Lung microvascular endothelial cell (primary cell): Measurements from ENCODE around the gene AP2A1. TPM values are rescaled to one million over a fixed set of nuclear protein-coding genes. Genes with fewer than 3 reads are reported as not detected.
A peak's percentile ranks its signal among the peaks of the same experiment; 100 is the strongest.
"Not testable (repeated sequence)": the region's sequence is repeated elsewhere in the genome, so short reads cannot be mapped to it uniquely, and the experiment has no call there.

ENCODE experiments used
- DNase-seq, 2 donors: peaks; one replicate each; pipeline versions ENCODE4 v3.0.0 to v3.0.0-alpha.2; 2010; ENCODE audit warnings: low read depth in 2 of 2
- total RNA-seq: library from RNA; depleted of rRNA; stranded (reverse); fragments of >200 nt; gene quantifications from 2 replicates; pipeline ENCODE4 v1.2.1, GENCODE V29; 2014

Gene AP2A1
- 37.1 and 41.6 TPM in 2 replicates for total RNA-seq

GRCh38 chr19:49766930-49767299 lies at the start of gene AP2A1:
Gene AP2A1, plus strand, starts transcription at chr19:49767001. Its CDS starts 133 bp downstream, at chr19:49767134.
- no peak for DNase-seq

- peak; percentile 10 to 28 for DNase-seq
Measured at GRCh38 chr19:49718511-49718910, 48.3 kb upstream of the AP2A1 start.

GRCh38 chr19:49718991-49719390 lies 47.8 kb upstream of the AP2A1 start:
- DNase-seq = no peak

- DNase-seq = not testable (repeated sequence)
Measured at GRCh38 chr19:49719420-49719819, 47.4 kb upstream of the AP2A1 start.

DNA sequence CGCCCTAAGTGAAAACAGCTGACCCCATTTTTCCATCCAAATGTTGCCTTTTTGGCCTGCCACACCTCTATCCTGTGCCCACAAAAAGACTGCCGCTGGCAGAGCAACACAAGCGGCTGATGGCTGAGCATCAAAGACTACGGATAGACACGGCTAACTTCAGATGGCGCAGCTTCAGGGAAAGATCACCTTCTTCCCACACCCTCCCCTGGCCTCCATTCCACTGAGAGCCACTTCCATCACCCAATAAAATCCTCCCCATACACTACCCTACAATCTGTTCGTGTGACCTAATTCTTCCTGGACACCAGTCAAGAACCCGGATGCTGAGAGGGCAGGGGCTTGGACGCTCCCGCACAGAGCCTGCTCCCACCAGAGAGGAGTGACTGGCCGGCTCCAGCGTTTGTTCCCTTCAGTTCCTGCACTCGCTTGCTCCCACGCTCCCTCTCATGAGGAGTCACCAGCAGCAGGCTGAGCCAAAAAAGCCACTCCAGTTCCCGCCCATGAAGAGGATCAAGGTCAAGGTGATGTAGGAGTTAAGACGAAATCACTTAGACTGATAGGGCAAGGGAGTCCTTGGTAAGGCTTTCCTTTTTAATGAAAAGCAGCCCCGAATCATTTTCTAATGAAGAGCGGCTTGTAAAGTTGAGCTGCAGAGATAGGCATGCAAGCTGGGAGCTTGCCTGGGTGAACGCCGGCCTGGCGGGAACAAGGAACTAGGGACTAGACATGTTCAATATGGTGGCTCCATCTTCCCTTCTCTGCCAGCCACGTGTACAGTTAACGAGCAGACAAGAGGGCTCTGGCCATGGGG lies 39.4 kb upstream of the AP2A1 start:
- DNase-seq = no peak

DNA sequence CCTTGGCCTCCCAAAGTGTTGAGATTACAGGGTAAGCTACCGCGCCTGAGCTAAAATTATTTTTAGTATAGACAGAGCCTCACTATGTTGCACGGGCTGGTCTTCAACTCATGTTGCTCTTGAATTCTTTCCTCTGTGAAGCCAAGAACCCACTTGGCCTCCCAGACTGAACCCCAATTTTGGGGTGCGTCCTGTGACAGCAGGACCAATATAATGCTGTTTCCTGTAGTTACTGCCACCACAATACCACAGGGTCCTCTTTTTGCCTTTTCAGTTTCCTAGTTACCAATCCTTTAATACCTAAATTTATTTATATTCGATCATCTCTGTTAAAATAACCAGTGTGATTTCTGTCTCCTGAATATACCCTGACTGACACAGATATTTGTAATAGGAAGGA lies 36.6 kb upstream of the AP2A1 start:
- DNase-seq = no peak

DNA sequence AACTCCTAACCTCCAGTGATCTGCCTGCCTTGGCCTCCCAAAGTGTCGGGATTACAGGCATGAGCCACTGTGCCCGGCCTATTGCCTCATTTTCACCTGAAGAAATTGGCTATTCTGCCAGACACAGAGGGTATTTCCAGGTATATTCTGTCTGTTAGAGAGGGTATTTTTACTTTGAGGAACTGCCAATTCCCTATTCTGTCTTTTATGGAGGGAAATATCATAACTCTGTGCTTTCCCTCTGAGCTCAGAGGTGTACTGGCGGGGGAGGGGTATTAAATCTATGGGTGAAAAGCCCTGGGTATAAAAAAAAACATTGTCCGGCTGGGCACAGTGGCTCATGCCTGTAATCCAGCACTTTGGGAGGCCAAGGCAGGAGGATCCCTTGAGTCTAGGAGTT lies 28.5 kb upstream of the AP2A1 start:
- no peak for DNase-seq

DNA sequence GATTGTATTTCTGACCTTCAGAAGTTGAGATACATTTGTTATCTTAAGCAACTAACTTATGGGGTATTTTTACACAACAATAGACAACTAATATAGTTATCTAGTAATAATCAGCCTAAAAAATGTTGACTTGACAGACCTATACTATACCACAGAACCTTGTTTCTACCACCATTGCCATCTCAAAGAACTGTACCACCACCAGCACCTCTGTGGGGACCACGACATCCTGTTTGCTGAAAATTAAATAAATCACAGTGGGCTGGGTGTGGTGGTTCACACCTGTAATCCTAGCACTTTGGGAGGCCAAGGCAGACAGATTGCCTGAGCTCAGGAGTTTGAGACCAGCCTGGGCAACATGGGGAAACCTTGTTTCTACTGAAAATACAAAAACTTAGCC lies 27.7 kb upstream of the AP2A1 start:
- no peak for DNase-seq

GRCh38 chr19:49739933-49740332 lies 26.9 kb upstream of the AP2A1 start:
- no peak for DNase-seq

GRCh38 chr19:49741210-49741844 lies 25.5 kb upstream of the AP2A1 start:
- no peak for DNase-seq

- DNase-seq = no peak
Measured at GRCh38 chr19:49744946-49745381, 21.8 kb upstream of the AP2A1 start.

DNA sequence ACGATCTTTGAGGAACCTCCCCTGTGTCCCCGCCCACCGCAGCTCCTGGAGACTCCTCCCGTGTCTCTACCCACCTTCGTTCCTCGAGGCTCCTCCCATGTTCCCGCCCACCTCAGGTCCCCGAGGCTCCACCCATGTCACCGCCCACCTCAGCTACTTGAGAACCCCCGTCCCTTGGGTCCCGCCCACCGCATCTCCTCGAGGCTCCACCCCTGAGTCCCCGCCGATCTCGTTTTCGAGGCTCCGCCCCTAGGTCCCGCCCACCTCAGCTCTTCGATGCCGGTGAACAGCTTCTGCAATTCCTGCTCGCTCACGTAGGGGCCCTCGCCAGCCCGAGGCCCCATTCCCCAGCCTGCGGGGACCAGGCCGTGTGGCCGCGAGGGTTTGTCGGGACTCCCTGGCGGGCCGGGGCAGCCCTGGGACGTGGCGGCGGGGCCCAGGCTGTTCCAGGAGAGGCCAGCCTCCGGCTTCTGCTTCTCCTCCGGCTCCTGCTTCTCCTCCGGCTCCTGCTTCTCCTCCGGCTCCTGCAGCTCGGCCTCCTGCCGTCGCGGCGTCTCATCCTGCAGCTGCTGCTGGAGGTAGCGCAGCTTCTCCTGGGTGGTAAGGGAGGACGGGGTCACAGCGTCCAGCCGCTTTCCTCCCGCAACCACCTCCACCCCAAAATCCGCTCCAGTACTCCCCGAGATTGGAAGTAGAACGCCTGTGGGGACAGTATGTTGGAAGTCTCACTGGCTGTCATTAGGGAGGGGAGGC lies 20.4 kb upstream of the AP2A1 start:
- peak; percentile 22 to 71 for DNase-seq

DNA sequence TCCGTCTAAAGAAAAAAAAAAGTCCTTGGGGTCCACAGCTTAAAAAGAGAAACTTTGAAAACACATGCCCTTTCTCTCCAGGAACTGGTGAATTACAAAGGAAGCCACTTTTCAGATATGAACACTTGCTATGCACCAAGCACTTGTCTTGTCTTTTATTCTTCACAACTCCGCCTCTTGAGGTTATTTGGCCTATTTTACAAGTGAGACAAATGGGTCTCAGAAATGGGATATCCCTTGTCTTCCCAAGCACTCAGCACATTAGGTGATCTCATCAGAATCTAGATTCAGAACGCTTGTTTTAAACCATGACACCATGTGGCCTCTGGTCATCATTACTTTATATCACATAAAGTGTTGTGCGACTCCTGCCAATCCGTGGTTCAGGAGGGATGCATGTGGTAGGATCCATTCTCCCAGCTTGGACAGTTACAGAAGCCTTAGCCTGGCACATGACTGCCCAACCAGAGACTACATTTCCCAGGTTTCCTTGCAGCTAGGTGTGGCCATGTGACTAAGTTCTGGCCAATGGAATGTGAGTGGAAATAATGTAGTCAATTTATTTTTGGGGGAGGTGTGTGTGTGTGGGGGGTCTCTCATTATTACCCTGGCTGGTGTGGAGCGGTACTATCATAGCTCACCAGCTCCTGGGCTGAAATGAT lies 17.6 kb upstream of the AP2A1 start:
- DNase-seq = peak; percentile 43 to 47

- DNase-seq = no peak
Measured at GRCh38 chr19:49749771-49750170, 17.0 kb upstream of the AP2A1 start.

- DNase-seq = no peak
Measured at GRCh38 chr19:49752701-49753100, 14.1 kb upstream of the AP2A1 start.

- no peak for DNase-seq
Measured at GRCh38 chr19:49755956-49756355, 10.8 kb upstream of the AP2A1 start.

DNA sequence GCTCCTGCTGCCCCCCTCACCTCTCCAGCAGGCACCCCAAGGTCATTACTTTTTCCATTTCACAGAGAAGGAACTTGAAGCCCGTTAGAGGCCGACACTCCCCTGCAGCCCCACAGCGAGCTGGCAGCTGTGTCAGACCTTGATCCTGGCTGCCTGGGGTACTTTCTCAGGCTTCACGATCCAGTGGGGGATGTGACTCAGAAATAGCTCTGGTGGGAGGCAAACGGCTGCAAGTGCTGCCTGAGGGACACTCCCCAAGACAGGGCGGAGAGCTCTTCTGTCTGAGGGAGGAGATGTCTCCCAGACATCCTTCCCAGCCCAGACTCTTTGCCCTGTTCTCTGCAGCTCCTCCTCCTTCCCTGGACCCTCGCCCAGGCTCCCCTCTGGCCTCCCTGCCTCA lies 8.5 kb upstream of the AP2A1 start:
- peak in 1 of 2 donors; percentile 57 for DNase-seq

- DNase-seq = no peak
Measured at GRCh38 chr19:49761249-49761624, 5.6 kb upstream of the AP2A1 start.

GRCh38 chr19:49761625-49762311 lies 5.0 kb upstream of the AP2A1 start:
- peak; percentile 31 to 82 for DNase-seq

GRCh38 chr19:49763230-49763629 lies 3.6 kb upstream of the AP2A1 start, which contains the start of gene TSKS:
Gene TSKS, minus strand, starts transcription at chr19:49763306. Its CDS starts 59 bp downstream, at chr19:49763247.
- no peak for DNase-seq

- no peak for DNase-seq
Measured at GRCh38 chr19:49764341-49764740, 2.5 kb upstream of the AP2A1 start.
